VCaP (cell line): ENCODE measurements around the gene FGF8.
"Not testable (repeated sequence)": the region's sequence is repeated elsewhere in the genome, so short reads cannot be mapped to it uniquely, and the experiment has no call there.

ENCODE experiments used
- H3K27ac ChIP-seq: fragments of 450-650 bp; 2 replicates; pipeline ENCODE4 v1.5.1; 2017
- TF ChIP-seq, protein P1 (sequence below): fragments of 450-650 bp; conservative IDR thresholded peaks from 2 replicates; pipeline ENCODE4 v1.5.1; 2017; ENCODE audit warnings: mild to moderate bottlenecking, moderate library complexity

Gene FGF8

DNA sequence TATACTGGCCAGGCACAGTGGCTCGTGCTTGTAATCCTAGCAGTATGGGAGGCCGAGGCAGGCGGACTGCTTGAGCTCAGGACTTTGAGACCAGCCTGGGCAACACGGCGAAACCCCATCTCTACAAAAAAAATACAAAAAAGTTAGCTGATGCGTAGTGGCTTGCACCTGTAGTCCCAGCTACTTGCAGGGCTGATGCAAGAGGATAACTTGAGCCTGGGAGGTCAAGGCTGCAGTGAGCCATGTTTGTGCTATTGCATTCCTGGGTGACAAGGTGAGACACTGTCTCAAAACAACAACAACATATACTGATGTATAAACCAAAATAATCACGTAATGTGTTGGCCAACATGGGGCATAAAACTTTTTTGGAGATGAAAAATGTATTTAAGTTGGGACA lies 13.8 kb upstream of the FGF8 start:
- TF ChIP-seq, protein P1, sequence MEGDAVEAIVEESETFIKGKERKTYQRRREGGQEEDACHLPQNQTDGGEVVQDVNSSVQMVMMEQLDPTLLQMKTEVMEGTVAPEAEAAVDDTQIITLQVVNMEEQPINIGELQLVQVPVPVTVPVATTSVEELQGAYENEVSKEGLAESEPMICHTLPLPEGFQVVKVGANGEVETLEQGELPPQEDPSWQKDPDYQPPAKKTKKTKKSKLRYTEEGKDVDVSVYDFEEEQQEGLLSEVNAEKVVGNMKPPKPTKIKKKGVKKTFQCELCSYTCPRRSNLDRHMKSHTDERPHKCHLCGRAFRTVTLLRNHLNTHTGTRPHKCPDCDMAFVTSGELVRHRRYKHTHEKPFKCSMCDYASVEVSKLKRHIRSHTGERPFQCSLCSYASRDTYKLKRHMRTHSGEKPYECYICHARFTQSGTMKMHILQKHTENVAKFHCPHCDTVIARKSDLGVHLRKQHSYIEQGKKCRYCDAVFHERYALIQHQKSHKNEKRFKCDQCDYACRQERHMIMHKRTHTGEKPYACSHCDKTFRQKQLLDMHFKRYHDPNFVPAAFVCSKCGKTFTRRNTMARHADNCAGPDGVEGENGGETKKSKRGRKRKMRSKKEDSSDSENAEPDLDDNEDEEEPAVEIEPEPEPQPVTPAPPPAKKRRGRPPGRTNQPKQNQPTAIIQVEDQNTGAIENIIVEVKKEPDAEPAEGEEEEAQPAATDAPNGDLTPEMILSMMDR: no peak
- no peak overlapping the region for H3K27ac ChIP-seq

DNA sequence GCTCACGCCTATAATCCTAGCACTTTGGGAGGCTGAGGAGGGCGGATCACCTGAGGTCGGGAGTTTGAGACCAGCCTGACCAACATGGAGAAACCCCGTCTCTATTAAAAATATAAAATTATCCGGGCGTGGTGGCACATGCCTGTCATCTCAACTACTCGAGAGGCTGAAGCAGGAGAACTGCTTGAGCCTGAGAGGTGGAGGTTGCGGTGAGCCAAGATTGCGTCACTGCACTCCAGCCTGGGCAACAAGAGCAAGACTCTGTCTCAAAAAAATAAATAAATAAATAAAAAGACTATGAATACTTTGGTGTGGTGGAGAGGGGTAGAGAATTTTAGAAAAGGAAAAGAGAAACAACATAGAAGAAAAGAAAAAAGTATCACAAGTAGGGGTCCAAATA lies 13.3 kb upstream of the FGF8 start:
- H3K27ac ChIP-seq: not testable (repeated sequence)

DNA sequence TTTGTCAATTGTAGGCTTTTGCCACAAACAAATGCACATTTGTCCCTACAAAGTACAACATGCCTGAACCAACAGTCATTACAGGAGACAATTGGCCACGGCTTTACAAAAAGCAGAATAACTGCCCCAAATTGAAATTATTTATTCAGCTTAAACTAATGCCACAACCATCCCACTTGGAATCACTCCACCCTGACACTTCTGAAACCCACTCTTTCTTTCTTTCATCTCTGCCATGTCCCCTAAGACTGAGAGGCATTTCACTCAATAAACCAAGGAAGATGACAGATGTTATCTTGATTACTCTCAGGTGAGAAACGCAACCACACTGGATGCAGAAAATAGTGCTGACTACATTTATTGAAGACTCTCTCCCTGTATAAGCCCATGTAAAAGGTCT lies 9.9 kb upstream of the FGF8 start:
- no peak overlapping the region for H3K27ac ChIP-seq
- TF ChIP-seq, protein P1: no peak

DNA sequence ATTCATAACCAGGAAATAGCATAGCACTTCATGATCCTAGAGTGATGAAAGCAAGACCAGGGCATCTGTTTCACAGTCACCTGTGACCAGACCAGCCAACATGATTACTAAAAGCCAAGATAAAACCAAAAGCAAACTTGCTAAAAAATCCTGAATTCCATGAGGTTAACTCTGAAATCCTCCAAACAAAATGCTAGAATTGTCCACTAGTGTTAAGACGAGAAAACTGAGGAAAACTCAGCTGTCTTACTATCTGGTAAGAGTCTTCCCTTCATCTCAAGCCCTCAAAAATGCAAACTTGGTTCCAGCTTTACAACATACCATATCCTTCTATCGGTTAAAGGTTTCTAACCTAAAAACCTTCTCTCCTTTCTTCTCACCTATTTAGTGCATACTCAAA lies 8.6 kb upstream of the FGF8 start:
- TF ChIP-seq, protein P1: no peak
- no peak overlapping the region; the same call in 1 of the 2 replicates for H3K27ac ChIP-seq

DNA sequence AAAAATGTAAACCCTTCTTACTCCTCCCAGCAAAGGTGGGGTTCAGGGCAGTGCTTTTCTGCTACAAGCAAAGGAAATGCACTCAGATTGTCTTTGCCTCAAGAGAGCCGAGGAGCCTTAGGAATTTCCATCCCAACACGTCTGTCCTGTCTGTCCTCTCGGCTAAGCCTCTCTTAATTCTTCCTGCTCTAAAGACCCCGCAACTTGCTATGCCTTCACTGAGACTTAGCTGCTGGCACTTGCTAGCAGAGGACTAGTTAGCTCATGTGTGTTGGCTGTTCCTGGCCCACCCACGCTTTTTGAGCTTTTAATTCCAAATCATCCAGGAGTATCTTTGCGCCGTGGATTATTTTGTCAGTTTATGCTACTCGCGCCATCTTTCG lies 7.8 kb upstream of the FGF8 start:
- TF ChIP-seq, protein P1: no peak
- H3K27ac ChIP-seq: peak overlapping the region; percentile 68

DNA sequence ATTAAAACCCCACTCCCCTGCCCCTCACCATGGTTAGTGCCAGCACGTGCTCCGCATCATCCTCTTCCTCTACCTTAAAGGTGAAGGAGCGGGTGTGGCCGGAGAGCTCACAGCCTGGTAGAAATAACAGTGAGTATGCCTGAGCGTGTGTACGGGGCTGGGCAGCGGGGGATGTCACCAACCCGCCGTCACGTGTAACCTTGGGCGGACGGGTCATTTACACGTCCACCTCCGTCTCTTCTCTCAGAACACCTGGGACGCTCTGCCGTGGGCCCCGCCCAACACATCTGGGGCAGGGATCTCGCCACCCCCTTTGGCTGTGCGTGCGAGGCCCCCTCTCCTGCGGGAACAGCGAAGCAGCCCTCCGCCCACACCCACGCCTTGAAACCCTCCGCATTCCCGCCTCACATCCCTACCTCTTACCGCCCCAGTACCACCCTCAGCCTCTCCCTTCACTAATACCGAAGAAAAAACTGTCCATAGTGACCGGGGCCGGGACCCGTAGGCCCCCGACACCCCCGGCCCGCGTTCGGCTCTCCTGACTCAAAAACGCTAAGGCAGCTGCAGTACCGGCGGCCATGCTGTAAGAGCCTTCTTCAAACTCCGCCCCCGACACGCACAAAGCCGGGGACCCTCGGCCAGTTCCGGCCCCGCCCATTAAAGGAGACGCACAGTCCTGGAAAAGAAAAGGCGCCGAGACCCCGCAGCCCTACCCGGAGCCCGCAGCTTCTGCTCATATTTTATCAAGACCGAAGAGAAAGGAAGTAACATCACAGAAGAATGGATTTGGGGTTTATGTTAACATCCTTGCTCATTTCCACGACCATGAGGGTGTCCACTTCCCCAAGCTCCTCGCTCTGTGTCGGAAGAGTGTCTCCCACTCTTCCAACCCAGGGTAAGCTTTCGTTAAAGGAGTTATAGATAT lies 7.2 kb upstream of the FGF8 start, which contains the start of gene NPM3:
Gene NPM3, minus strand, starts transcription at position 636 of the 925 bp plus-strand sequence. Its CDS starts 56 bp downstream, at position 580.
- TF ChIP-seq, protein P1: no peak
- H3K27ac ChIP-seq: peak within 1 kb of the TSS; percentile 68

DNA sequence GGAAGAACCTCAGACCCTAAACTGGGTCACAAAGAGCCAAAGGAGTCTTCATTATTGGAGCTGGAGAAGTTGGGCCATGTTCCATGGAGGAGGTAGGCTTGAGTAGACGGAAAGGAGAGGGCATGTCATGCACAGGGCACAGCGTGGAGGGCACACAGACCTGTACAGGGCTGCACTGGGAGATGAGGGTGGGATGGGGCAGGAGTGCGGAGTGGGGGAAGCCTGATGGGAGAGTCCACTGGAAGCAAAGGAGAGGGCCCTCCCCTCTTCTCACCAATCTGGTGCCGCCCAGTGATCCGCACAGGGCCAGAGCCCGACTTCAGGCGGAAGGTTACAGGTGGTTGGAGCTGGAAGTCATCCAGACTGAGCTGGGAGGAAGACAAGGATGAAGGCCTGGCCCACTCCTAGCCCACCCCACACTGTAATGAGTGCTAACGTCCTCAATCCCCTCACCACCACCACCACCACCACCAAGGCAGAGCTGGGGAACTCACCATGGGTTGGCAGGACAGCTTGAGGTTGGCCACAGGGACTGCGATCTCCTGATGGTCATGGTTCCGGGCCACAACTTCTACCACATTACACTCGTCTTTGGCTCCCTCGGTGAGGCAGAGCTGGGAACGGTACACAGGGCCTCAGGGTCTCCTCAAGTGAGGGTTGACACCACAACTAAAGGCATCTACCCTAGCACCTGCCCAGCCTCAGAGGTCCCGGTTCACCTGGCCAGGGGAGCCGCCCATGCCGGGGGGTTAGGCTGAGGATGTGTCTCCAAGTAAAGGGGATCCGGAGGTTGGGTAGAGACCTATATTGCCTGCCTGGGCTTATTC lies 6.3 kb upstream of the FGF8 start:
- TF ChIP-seq, protein P1: no peak
- H3K27ac ChIP-seq: peak overlapping the region; percentile 68; the same call in 1 of the 2 replicates
